ENCODE measurements around the gene PRR5L.

PRR5L gene, protein sequence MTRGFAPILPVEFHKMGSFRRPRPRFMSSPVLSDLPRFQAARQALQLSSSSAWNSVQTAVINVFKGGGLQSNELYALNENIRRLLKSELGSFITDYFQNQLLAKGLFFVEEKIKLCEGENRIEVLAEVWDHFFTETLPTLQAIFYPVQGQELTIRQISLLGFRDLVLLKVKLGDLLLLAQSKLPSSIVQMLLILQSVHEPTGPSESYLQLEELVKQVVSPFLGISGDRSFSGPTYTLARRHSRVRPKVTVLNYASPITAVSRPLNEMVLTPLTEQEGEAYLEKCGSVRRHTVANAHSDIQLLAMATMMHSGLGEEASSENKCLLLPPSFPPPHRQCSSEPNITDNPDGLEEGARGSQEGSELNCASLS

DNA sequence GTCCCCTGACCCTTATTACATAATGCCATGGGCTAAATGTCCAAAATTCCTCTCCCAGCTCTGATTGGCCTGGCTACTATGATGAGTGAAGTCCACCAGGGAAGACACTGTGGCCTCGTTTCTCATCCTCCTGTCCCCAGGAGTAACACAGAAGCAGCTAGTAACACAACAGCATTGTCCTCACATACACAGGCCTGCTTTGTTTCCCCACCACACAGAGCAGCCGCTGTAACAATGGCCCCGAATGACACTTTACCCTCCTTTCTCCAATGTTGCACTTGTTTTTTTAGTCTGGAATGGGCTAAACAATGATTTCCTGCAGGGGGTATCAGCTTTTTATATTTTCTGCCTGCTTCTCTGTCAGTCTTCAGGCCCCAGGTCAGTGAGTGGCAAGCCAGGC is at the start of gene PRR5L:
Gene PRR5L (plus strand): TSS at position 363 of the 400 bp plus-strand sequence. CDS start 104,834 bp downstream, outside the sequence.
- no peak for DNase-seq

DNA sequence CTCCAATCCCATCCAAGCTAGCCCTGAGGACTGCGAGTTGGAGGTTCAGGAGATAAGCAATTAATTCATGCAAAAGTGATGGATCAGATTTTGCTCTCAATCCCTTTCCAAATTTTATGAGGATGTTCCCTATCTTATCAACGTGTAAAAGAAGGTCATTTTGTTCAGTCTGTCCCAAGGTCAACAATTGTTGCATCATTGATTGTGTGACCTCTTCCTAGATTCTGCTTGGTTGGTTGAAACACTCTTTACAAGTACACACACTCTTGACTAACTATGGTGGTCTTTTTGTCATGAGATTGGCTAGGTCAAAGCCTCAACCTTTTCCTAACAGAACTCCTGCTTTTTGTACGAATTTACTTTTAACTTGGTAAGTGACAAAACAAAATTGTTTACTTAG is 48.6 kb upstream of the PRR5L start:
- DNase-seq, result no peak

DNA sequence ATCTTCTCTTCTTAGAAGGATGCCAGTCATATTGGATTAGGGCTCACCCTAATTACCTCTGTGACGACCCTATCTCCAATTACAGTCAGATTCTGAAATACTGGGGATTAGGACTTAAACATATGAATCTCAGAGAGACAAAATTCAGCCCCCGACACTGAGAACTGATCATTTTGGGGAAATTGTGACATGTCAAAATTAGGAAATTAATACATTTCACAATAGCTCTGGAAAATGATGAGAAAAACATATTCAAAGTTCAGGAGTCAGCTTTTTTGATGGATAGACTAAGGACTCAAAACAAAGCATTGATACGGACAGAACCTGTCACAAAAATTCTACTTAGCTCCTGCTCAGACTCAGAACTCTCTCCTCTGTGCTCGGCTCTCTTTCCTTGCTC is 47.7 kb upstream of the PRR5L start:
- no peak for DNase-seq

DNA sequence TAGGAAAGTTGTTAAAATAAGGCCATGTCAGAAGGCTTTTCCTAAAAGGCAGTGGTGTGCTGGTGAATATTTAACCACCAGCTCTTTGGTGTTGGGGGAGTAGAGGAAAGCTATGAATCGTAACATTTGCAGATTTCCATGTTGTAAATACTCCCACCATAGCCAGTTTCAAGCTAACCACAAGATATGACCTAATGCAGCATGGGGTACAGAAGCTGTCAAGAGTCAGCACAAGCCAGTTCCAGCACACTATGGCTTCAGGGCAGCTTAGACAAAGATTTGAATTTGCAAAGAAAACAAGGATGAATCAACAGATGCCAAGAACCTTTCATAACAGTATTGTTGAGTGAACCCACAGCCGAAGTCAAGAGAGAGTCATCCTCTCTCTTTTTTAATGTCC is 46.8 kb upstream of the PRR5L start:
- no peak for DNase-seq

DNA sequence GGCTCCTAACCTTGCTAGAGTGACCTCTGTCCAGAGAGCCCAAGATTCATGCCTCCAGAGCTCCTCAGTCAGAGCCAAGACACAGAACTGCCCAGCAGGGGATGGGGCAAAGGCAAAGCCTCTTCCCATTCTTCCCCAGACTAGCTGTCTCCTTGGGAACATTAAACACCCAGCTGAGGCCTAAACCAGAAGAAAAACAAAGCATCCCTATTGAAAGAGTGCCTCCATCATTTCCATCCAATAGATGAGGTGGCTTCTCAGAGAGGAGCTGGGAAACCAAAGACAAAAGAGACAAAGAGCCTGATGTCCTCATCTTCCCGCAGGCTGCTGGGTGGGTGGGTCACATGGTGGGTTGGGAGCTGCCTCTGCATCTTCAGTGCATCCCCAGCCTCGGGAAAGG is 44.3 kb upstream of the PRR5L start:
- no peak for DNase-seq

DNA sequence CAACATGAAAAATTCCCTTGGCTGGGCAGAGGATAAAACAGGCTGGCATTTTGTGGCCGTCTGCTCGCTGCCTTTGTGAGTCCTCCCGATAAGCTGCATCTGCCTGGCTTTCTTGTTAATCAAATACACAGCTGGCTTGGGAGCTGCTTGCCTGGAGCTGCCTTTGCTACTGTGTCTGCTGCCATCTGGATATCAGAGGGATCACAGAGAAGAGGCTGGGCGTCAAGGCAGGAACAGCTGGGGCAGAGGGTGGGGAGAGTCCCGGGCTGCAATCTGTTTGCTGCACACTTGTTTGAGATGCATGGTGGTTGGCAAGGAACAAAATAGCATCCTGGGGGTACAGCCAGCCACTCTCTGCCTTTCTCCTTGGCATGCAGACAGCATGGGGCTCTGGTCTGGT is 42.9 kb upstream of the PRR5L start:
- DNase-seq, result no peak

DNA sequence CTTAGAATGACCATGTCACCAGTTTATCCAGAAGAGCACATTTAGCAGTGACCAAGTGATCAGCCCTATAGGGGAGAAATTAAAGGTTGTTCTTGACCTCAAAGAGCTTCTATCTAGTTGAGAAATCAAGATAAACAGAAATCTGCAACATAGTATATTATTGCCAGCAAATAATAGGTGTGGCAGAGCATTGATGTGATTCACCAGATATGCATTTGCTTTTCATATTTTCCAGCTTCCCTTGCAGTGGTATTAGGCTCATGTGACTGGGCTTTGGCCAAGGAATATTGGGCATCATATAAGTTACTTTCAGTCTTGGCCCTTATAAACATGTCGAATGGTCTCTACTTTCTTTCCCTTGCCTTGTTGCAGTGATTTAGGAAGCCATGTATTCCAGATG is 41.4 kb upstream of the PRR5L start:
- no peak for DNase-seq

DNA sequence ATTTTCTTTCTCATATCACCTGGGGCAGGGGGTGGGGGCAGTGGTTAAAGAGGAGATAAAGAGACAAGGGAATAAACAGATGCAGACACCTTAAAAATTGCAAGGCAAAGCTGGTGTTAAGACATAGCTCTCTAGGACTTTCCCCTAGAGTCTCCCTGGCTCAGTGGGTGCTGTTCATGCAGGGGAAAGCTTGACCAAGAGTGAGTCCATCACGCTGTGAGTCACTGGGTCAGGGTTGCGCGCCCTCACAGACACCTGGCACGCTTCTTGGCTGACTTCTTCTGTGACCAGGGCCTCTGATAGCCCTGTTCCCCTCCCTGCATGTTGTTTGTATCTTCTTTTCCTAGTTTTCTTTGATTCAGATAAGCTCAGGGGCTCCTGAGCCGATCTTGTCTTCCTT is 38.7 kb upstream of the PRR5L start:
- no peak for DNase-seq

DNA sequence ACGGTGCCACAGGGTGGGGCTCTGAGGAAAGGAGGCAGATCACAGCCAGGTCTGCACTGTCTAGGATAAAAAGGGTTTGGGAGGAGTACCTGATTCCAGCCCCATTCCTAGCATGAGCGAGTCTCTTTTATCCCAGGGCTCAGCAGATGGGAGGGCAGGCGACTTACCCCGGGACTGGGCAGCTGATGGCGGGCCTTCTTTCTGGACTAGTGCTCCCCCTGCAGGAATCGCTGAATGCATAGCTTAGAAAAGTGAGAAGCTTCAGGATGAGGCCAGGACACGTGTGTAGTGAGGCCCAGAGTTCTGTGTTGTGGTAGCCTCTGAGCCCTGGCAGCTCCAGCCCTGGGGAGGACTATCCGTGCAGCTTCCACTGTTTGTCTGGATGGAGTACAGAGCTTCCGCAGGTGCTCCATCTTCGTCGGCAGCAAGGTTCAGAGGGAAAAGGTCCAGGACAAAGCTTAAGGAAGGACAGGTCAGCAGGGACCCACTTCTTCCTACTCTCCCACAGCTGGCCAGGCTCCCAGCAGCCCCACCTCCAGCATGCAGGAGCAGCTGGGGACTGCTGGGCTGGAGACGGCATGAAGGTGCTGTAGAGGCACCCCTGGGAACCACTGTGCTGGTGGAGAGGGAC is 37.2 kb upstream of the PRR5L start:
- DNase-seq, result peak in 1 of 2 donors; percentile 8

DNA sequence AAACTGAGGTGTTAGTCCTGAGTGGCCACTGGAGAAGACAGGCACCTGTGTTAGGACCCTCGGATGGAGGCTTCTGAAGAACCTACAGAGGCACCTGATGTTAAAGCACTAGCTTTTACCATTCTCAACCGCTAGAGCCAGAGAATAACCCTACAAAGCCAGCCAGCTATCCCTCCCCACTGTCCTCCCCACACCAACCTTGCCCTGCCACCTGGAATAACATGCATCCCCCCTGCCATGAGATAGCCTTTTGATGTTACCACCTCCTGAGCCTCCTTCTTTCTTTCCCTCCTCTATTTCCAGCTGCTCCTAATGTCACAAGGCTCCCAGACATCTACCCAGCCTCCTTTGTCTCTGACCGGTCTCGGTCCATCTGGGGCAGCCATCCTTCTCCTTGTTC is 35.0 kb upstream of the PRR5L start:
- DNase-seq, result no peak

DNA sequence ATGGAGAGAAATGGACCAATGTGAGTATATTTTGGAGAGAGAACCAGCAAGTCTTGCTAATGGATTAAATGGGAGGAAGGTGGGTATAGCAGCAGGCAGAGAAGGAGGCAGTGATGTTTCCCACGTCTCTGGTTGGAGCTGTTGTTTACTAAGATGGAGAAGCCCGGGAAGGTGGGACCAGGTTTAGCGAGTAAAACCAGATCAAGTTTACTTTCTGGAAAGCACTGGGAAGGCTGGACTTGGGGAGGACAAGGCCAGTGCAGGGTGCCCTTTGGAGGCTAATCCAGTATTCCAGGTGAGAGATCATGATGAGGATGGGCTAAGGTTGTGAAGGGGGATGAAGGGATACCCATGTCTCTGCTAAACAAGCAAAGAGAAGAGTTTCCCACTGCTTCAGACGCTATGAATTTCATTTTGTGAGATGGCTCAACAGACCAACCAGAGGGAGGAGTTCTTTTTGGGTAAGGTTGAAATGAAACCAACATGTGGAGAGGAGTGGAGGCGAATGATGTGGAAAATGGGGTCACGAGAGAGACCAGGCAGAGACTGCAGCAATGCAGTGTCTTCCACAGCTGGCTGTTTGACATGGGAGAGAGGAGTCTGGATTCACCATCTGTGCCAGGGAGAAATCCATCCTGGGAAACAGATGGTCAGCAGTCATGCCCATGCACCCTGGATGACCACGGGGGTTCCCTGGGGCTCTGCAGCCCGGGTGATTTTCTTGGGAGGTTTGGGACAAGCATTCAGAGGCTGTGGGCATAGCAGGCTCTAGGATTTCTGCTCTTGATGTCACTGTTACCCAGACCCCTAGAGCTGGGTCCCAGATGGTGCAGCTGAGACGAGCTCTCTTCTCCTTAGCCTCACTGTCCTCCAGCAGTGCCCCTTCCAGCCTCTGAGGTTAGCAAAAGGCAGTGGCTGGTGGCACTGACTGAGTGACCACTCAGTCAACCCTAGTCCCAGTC is 31.8 kb upstream of the PRR5L start:
- DNase-seq, result no peak

DNA sequence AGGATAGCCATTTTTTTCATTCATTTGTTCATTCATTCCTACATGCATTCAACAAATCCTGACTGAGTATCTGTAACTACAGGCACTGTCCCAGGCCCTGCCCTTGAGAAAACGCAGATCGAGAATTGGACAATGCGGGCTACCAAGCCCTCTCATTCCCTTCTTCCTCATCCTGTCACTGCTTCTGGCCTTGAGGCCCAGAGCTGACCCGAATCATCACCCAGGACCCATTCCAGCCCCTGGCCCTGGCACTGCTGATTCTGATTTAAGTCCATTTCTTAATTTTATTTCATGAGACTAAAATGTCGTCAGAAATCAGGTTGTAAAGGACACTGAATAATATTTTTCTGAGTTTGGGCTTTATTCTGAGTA is 31.1 kb upstream of the PRR5L start:
- no peak for DNase-seq

DNA sequence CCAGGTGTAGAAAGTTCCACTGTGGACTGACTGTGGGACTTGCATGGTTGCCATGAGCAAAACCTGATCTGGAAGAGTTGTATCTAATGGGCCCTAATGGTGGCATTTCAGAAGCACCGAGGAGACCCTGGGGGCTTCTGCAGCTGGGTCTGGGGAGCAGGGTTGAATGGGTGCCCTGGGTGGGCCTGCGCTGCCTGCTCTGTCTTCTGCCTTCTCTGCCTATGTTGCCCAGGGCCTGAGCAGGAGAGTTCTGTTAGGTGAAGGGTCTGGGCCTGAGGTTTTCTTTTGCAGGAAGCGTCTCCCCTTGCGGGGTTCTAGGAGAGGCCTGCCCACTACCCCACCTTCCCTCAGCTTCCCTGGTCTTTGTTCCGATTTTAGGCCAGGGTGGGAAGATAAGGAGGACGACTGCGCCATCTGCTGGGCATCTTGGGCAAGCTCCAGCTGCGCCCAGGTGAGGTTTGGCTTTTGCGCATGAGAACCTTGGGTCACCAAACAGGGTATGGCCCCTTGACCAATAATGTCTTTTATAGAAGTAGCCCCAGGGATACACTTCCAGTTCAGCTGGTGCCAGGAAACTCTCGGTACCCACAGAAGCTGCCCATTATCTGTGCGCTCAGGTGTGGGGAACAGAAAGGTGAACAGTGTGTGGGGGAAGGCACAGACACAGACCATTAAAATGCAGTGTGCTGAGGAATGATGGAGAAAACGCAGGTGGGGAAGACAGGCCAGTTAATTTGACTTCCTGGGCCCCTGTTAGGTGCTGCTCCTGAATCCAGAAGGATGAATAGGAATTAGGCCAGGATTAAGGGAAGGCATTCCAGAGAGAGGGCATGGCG is 30.1 kb upstream of the PRR5L start:
- peak; percentile 33 to 52 for DNase-seq

DNA sequence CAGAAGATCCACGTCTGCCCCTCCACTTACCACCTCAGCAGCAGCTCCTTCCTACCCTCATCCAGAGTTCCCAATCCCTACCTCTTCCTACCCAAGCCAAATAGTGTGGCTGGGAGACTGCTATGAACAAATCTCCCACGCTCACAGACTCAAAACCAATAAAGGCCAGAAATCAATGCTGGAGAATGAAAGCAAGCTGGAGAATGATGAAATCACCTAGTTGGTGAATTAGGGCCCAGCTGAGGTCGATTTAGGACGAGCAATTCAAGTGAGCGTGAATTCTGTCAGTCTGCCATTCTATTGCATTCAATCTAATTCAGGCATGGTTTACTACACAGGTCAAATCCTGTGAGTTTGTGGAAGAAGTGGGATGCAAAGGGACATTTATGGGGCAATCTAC is 29.3 kb upstream of the PRR5L start:
- no peak for DNase-seq

DNA sequence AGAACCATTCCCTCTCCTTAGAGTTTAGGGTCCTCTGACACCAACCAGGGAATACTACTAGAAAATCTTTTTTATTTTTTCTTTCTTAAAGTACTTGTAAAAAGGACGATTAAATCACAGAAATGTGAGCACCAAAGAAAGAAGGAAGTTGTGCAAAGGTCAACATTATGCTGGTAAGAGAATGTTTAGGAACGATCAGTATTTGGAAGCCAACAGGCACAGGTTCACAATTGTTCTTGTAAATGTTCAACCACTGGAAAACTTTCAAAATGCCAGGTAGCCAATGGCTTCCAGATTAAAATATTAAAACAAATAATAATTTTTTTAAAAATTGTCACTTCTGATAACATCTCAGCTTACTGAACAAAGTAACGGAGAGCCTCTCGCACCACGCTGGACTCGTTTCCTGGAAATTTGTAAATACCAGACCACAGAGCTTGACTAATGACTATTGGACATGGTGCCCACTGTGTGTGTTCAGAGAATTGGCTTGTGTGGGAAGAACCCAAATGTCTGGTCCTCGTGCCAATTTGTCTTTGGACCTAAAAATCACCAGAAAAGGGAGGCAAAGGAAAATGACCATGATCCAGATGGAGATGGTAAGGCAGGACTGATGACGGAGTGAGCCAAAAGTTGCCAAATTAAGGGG is 27.6 kb upstream of the PRR5L start:
- DNase-seq, result no peak

DNA sequence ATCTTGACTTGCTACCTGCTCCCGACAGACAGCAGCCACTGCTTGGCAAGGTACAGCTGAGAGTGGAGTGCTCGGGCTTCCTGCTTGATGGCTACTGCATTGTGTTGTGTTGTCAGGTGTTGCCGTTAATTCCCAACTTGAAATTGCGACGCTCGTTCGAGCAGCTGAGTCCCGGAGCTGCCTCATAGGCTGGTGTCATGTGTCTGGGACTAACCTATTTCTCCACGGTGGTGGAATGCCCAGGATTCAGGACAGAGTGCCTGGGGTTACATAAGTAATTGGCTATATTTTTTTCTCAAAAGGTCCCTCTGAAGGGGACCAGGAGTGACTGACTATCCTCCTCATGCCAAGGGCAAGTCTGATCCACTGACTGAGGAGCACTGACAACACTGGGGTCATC is 25.4 kb upstream of the PRR5L start:
- DNase-seq, result no peak

DNA sequence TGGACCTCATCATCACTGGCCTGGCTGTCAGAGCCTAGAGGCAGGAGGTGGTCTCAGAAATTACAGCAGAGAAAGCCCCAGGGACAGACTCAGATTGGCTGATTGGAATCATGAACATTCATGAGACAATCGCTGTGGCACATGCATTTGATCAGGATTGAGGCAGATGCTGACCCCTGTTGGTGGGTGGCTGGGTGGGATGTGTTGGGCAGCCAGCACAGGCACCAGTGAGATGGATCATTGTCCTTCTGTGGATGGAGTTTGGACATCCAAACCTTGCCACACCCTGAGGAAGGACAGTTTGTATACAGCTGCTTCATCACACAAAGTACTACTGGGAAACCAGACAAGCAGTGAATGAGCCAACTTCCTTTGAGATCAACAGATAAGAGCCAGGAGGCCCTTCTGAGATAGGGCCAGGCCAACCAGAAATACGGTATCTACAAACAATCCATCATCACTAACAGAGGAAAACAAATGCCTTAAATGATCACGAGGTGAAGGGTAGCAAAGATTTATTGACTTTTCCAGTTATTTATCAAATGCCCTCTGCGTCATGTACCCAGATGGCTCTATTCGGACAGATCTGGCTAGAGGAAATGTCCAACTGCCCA is 24.2 kb upstream of the PRR5L start:
- no peak for DNase-seq

DNA sequence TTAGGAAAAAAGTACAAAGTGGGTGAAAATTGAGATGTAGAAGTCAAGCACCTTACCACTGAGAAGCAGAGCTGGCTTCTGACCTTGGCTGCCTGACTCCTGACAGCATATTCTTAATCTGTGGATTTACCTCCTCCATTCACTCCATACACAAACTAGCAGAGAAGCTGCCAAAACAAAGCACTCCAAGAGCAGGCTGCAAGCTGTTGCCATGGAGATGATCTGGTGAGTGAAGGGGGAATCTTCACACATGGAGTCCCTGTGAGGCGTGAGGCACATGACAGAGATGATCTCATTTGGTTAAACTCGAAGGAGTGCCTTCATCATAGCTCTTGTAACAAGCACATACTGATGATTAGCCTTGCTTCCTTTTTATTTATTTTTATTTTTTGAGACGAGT is 23.0 kb upstream of the PRR5L start:
- DNase-seq, result no peak

DNA sequence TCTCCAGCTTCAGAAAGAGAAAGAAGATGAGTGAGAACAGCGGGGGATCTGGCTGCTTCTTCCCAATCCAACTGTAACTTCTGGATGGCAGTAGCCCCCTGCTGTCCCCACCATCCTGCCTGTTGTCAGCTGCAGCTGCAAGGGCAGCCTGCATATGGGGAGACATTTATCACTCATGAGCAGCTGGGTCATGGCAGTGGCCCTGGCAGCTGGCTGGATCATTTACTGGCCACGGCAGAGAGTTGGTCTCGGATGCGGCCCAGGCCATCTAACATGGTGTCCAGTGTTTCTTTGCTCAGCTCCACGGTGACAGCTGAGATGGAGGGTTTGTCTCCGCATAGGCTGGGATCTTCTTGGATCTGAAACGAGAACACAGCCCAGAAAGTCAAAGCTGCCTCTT is 21.7 kb upstream of the PRR5L start:
- no peak for DNase-seq

DNA sequence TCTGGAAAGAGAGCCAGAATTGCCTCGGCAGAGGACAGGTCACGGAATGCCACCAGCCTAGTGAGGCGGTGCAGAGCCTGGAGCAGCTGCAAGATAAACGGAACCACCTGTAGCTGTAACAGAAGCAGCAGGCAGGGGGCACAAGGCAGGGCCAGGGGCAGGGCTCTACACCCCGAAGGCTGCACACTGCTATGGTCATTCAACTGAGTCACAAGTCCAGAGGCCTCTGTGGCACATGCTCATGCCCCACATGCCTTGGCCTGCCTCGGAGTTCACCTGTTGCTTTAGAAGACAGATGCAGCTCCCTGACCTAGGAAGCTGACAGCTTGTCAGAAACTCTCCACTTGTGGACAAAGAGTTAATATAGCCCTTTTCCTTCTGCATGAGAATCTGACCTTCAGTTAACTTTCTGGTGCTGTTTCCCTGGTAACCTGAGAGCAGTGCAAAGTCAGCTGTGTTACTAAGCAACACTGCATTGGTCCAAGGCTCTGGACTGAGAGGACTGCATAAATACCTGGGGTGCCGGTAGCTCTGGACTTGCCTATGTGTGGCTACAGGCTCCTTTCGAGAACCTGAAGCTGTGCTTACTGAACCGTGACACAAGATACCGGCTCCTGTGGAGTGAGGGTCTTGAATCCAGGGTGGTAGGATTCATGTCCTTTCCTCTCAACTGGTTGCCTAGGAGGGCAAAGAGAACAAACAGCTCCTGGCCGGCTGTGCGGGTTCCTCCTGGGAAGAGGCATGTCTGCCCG is 17.4 kb upstream of the PRR5L start:
- no peak for DNase-seq

DNA sequence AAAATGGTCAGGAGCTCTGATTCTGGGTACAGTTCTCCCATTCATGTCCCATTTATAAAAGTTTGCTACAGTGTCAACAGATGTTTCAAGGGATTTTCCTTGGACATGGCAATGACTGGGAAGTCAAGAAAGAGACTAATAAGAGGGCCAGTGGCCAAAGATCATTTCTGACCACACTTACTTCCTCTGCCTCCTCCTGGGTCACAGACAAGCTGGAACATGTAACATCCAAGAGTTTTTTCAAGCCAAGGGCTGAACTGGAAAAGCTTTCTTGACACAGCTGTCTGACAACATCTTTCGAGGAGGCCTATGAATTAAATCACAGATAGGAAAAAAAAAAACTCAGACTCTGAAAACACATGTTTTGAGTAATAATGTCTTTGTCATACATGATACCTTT is 15.6 kb upstream of the PRR5L start:
- no peak for DNase-seq

All from activated CD4-positive, alpha-beta T cell treated with anti-CD3 and anti-CD28 coated beads for 4 hours (primary cell).